ENCODE results near the gene CNTN5. TPM values are rescaled to one million over a fixed set of nuclear protein-coding genes. Genes with fewer than 3 reads are reported as not detected.

The CNTN5 gene
- total RNA-seq, 1 donor from 2014 or later, result 0.24 TPM

DNA sequence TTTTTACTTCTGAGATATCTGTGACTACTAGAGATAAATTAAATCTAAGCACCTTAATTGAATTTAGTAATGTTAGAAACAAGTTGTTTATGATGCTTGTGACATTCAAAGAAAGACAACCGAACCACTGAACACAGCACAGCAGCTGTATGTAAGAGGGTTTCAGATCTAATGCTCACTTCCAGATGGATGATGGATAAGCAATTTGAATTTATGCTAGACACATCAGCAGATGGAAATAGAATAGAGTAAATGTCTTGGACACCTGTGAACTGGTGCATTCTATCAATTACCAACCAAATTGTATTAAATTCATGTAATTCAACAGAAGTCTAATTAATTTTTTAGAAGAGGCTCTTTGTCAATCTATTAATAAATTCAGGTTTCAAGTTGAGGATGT lies 306.3 kb downstream of the CNTN5 start:
- no peak for DNase-seq
- Histone ChIP-seq H3K36me3 (no peaks in the 10 kb centered on the region), H3K27me3 (ENCODE audit: low read depth) (no peaks in the 10 kb centered on the region), H3K27ac (no peak overlapping the region), H3K4me3 (no peak overlapping the region), H3K9me3 (no peaks in the 10 kb centered on the region), H3K4me1 (no peaks in the 10 kb centered on the region)
- intact Hi-C loops (cut with DNase I), result no loop called here
- TF ChIP-seq, protein P1, sequence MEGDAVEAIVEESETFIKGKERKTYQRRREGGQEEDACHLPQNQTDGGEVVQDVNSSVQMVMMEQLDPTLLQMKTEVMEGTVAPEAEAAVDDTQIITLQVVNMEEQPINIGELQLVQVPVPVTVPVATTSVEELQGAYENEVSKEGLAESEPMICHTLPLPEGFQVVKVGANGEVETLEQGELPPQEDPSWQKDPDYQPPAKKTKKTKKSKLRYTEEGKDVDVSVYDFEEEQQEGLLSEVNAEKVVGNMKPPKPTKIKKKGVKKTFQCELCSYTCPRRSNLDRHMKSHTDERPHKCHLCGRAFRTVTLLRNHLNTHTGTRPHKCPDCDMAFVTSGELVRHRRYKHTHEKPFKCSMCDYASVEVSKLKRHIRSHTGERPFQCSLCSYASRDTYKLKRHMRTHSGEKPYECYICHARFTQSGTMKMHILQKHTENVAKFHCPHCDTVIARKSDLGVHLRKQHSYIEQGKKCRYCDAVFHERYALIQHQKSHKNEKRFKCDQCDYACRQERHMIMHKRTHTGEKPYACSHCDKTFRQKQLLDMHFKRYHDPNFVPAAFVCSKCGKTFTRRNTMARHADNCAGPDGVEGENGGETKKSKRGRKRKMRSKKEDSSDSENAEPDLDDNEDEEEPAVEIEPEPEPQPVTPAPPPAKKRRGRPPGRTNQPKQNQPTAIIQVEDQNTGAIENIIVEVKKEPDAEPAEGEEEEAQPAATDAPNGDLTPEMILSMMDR (IDR thresholded peaks at IDR 0.05), result no peak
- ATAC-seq, result no peak

DNA sequence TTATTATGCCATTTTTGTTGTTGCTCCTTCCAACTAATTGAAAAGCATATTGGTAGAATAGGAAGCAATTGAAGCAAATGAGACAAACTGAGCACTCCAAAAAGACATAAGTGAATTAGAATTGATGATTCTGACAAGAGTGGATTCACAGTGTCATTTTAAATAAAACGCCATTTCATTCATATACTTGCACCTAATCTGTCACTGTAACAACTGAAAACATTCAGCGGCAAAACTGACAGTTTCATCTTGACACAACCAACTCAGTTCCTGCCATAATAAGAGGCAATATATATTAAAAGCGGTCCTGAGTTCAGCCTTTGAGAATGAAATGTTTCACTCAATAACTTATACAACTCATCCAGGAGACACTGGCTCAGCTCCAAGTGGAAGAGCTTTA lies 306.8 kb downstream of the CNTN5 start:
- no peak overlapping the region for H3K27ac ChIP-seq
- TF ChIP-seq, protein P1 (IDR thresholded peaks at IDR 0.05), result no peak
- ATAC-seq (no peak), DNase-seq (no peak)
- H3K9me3 ChIP-seq, result no peaks in the 10 kb centered on the region
- intact Hi-C loops (cut with DNase I), result no loop called here
- no peak overlapping the region for H3K4me3 ChIP-seq
- no peaks in the 10 kb centered on the region for H3K36me3 ChIP-seq
- H3K27me3 ChIP-seq (ENCODE audit: low read depth), result no peaks in the 10 kb centered on the region
- H3K4me1 ChIP-seq, result no peaks in the 10 kb centered on the region

DNA sequence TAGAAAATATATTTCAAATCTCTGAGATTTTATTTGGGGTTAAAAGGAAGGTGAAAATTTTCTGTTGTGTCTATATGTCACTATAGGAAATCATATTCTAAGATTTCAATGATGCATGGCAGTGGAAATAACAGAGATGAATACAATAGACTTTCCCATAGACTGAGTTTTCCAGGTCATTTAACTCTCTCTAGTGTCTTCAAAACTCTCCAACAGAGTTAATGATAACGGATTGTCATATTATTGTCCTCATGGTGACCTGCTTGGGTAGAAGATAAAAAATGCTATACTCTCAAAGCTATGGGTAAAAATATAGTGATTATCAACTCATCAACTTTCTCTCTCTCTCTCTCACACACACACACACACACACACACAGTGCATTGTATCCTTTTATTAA lies 312.9 kb downstream of the CNTN5 start:
- ATAC-seq, result no peak
- no peaks in the 10 kb centered on the region for H3K4me1 ChIP-seq
- no peaks in the 10 kb centered on the region for H3K9me3 ChIP-seq
- intact Hi-C loops (cut with DNase I), result no loop called here
- DNase-seq, result no peak
- no peaks in the 10 kb centered on the region for H3K36me3 ChIP-seq
- TF ChIP-seq, protein P1 (IDR thresholded peaks at IDR 0.05), result no peak
- no peak overlapping the region for H3K27ac ChIP-seq
- no peaks in the 10 kb centered on the region for H3K27me3 ChIP-seq (ENCODE audit: low read depth)
- no peak overlapping the region for H3K4me3 ChIP-seq

DNA sequence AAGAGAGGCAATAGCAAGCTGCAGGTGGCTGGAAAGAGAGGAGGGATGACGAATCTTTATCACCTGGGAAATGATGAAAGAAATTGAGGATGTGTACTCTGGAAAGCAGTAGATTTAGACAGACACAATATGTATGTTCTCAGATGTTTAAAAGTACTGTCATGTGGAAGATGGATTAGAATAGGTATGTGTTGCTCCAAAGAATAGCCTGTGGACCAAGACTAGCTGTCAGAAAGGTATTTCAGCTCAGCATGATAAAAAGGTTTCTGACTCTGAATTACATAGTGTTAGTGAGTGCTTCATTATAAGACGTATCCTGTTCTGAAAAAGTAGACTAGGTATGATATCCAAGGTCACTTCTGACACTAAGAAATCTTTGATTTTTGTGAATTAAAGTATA lies 322.4 kb downstream of the CNTN5 start:
- DNase-seq (no peak), ATAC-seq (no peak)
- H3K4me3 ChIP-seq, result no peak overlapping the region
- H3K4me1 ChIP-seq, result no peaks in the 10 kb centered on the region
- TF ChIP-seq, protein P1 (IDR thresholded peaks at IDR 0.05), result no peak
- no peaks in the 10 kb centered on the region for H3K9me3 ChIP-seq
- H3K36me3 ChIP-seq, result no peaks in the 10 kb centered on the region
- no peak overlapping the region for H3K27ac ChIP-seq
- intact Hi-C loops (cut with DNase I), result no loop called here
- no peaks in the 10 kb centered on the region for H3K27me3 ChIP-seq (ENCODE audit: low read depth)

DNA sequence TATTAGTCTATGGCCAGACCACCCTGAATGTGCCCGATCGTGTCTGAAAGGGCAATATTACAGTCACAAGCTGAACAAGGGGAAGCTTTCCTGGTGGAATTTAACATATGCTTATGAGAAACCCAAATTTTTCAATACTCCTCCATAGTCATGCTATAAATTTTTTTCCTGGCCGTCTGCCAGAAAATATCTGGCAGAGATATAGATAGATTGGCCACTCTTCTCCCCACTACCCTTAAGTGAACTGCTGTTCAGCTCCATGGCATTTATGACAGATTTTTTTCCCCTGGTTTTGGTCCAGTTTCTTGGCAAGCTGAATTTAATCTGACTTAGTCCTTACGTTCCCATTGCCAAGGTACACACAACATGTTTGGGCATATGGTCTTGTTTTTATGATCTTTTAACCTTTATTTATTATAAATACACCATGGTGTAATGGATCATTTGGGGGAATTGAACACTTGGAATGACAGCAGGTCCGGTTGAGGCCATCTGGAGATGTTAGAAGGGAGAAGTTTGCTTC lies 328.5 kb downstream of the CNTN5 start:
- Histone ChIP-seq H3K36me3 (no peaks in the 10 kb centered on the region), H3K27ac (no peak overlapping the region), H3K4me3 (no peak overlapping the region), H3K27me3 (ENCODE audit: low read depth) (no peaks in the 10 kb centered on the region), H3K4me1 (no peaks in the 10 kb centered on the region), H3K9me3 (no peaks in the 10 kb centered on the region)
- ATAC-seq (no peak), DNase-seq (no peak)
- intact Hi-C loops (cut with DNase I), result no loop called here
- TF ChIP-seq, protein P1 (IDR thresholded peaks at IDR 0.05), result no peak

DNA sequence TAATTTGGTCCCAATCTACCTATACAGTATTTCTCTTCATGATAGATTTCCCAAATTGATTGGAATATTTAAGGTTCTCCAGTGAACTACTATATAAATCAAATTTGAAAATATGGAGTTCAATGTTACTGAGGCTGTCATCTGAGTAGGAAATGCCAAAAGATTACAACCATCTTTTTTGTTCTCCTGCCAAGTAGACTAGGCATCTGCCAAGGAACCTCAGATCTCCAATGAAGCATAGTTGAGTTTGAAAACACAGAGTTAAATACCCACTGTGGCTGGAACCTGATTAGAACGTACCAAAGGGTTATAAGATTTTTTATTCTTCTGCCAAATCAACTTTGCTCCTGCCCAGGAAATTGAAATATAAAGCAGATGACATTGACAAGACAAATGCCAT lies 330.9 kb downstream of the CNTN5 start:
- H3K36me3 ChIP-seq, result no peaks in the 10 kb centered on the region
- H3K4me1 ChIP-seq, result no peaks in the 10 kb centered on the region
- H3K27me3 ChIP-seq (ENCODE audit: low read depth), result no peaks in the 10 kb centered on the region
- TF ChIP-seq, protein P1 (IDR thresholded peaks at IDR 0.05), result no peak
- ATAC-seq (no peak), DNase-seq (no peak)
- H3K27ac ChIP-seq, result no peak overlapping the region
- H3K4me3 ChIP-seq, result no peak overlapping the region
- H3K9me3 ChIP-seq, result no peaks in the 10 kb centered on the region
- intact Hi-C loops (cut with DNase I), result no loop called here

Measured in lower lobe of right lung (tissue), 2 donors.